Endothelial cell of umbilical vein (primary cell): Measurements from ENCODE around the gene MYO9B. TPM values are rescaled to one million over a fixed set of nuclear protein-coding genes. Genes with fewer than 3 reads are reported as not detected.

Experiments used
- BruUV-seq: library from RNA; stranded (reverse); fragments of 400-500 nt; replicated peaks from 2 replicates; lab custom pipeline; 2021; lab: Mats Ljungman, UMichigan
- CTCF ChIA-PET: fragments of 300-600, 350-600 bp; sonication (Branson Sonifier 250); formaldehyde crosslinking; loops from one replicate; lab custom pipeline; 2021; ENCODE audit warnings: antibody characterized with exemption, inconsistent platforms; lab: Charles Lee
- POLR2A ChIA-PET: fragments of 300-600, 350-600 bp; sonication (Branson Sonifier 250); formaldehyde crosslinking; loops from one replicate; lab custom pipeline; 2021; ENCODE audit warnings: antibody characterized with exemption, inconsistent platforms; lab: Charles Lee
- DNase-seq: peaks from one replicate; pipeline ENCODE4 v3.0.0-alpha.2; 2011; ENCODE audit warnings: low read depth, low spot score
- FAIRE-seq: peaks from 2 replicates; lab custom pipeline; 2011; peaks lifted over from hg19 to GRCh38; lab: Jason Lieb, UNC
- H2AFZ ChIP-seq: 2 replicates; pipeline ENCODE4 v1.6.0; 2012; ENCODE audit warnings: low read depth, low read length, control low read depth, inconsistent platforms
- H3K27ac ChIP-seq: 2 replicates; pipeline ENCODE4 v1.5.1; 2011; ENCODE audit warnings: low read depth, mild to moderate bottlenecking, control low read depth, low read length, moderate library complexity; ENCODE audit not compliant: insufficient read depth
- H3K27me3 ChIP-seq, 2 experiments: 2 replicates each; pipeline versions ENCODE4 v1.6.0 to v1.6.1; 2011; ENCODE audit warnings: low read length in 2 of 2, mixed read lengths in 1 of 2; ENCODE audit not compliant: control insufficient read depth in 2 of 2, insufficient read depth in 2 of 2
- H3K36me3 ChIP-seq, 2 experiments: 2 replicates in 1 of 2; 3 replicates in 1 of 2; pipeline ENCODE4 v1.5.1; 2011; ENCODE audit warnings: low read length in 2 of 2, mild to moderate bottlenecking in 1 of 2, moderate library complexity in 1 of 2; ENCODE audit not compliant: control insufficient read depth in 2 of 2, insufficient read depth in 2 of 2; ENCODE audit errors: extremely low read depth in 1 of 2
- H3K4me1 ChIP-seq: 3 replicates; pipeline ENCODE4 v1.5.1; 2011; ENCODE audit warnings: mild to moderate bottlenecking, low read length; ENCODE audit not compliant: control insufficient read depth, insufficient read depth; ENCODE audit errors: extremely low read depth
- H3K4me2 ChIP-seq: 2 replicates; pipeline ENCODE4 v1.6.1; 2011; ENCODE audit warnings: low read length, control low read depth, mixed read lengths; ENCODE audit not compliant: insufficient read depth
- H3K4me3 ChIP-seq, 3 experiments: fragments of 200-600 bp in 1 of 3; sonication (generic), shearing (Covaris generic) in 1 of 3; replicated peaks in 1 of 3; 2 replicates each; pipeline ENCODE4 v1.5.1; 2011 to 2016; ENCODE audit warnings: control low read depth in 3 of 3, low read length in 3 of 3, mild to moderate bottlenecking in 2 of 3, inconsistent platforms in 1 of 3, low read depth in 1 of 3, moderate library complexity in 1 of 3; ENCODE audit not compliant: insufficient read depth in 1 of 3
- H3K79me2 ChIP-seq: 2 replicates; pipeline ENCODE4 v1.6.0; 2012; ENCODE audit warnings: low read length, inconsistent platforms; ENCODE audit not compliant: control insufficient read depth, insufficient read depth
- H3K9ac ChIP-seq: replicated peaks from 2 replicates; pipeline ENCODE3; 2011; ENCODE audit warnings: low read length, control low read depth; ENCODE audit not compliant: insufficient read depth; ENCODE audit errors: extremely low read depth
- H3K9me1 ChIP-seq: replicated peaks from 3 replicates; pipeline ENCODE4 v1.6.0; 2011; ENCODE audit warnings: mild to moderate bottlenecking, low read length; ENCODE audit not compliant: control insufficient read depth, insufficient read depth; ENCODE audit errors: extremely low read depth
- H3K9me3 ChIP-seq: replicated peaks from 2 replicates; pipeline ENCODE4 v1.5.1; 2012; ENCODE audit warnings: low read length, inconsistent platforms; ENCODE audit not compliant: control insufficient read depth, insufficient read depth
- H4K20me1 ChIP-seq: replicated peaks from 2 replicates; pipeline ENCODE3; 2011; ENCODE audit warnings: mild to moderate bottlenecking, low read length; ENCODE audit not compliant: control insufficient read depth, insufficient read depth; ENCODE audit errors: extremely low read depth
- EZH2 ChIP-seq: IDR thresholded peaks from 2 replicates; pipeline ENCODE4 v1.6.1; 2012; ENCODE audit warnings: borderline replicate concordance, low read depth, mild to moderate bottlenecking, moderate library complexity, low read length, inconsistent platforms; ENCODE audit not compliant: severe bottlenecking
- FOS ChIP-seq: IDR thresholded peaks from 2 replicates; pipeline ENCODE4 v1.6.1; 2011; ENCODE audit warnings: mild to moderate bottlenecking, low read length, moderate library complexity, borderline replicate concordance; ENCODE audit not compliant: insufficient read depth
- GATA2 ChIP-seq: IDR thresholded peaks from 2 replicates; pipeline ENCODE4 v1.7.0; 2011; ENCODE audit warnings: low read depth, mild to moderate bottlenecking, moderate library complexity, mixed read lengths, low read length; ENCODE audit not compliant: insufficient read length, insufficient read depth
- JUN ChIP-seq: IDR thresholded peaks from 2 replicates; pipeline ENCODE4 v1.6.1; 2011; ENCODE audit warnings: borderline replicate concordance, low read depth; ENCODE audit not compliant: insufficient read length, insufficient read depth
- MYC ChIP-seq: IDR thresholded peaks from one replicate; pipeline ENCODE4 v1.6.1; 2011; ENCODE audit warnings: mild to moderate bottlenecking, low read depth, low read length
- POLR2A ChIP-seq: IDR thresholded peaks from 2 replicates; pipeline ENCODE4 v1.6.1; 2012; ENCODE audit warnings: low read depth, mild to moderate bottlenecking, control low read depth, low read length
- POLR2AphosphoS5 ChIP-seq: IDR thresholded peaks from 2 replicates; pipeline ENCODE4 v1.6.1; 2012; ENCODE audit warnings: low read depth, mild to moderate bottlenecking, control low read depth, low read length, moderate library complexity; ENCODE audit not compliant: insufficient read depth
- dilution Hi-C: fragments of 300-500 bp; cut with MboI; formaldehyde crosslinking; loops from one replicate; pipeline ENCODE4 v1.15.0; 2019; ENCODE audit warnings: low sequenced_read_pairs; ENCODE audit not compliant: extremely low pct_ligation_motif_present
- intact Hi-C: fragments of 100-400 bp; cut with micrococcal nuclease; formaldehyde crosslinking; loops from one replicate; pipeline ENCODE4 v1.10.0; 2022
- polyA plus RNA-seq, 4 experiments: library from polyadenylated mRNA; depleted of rRNA in 3 of 4; stranded (reverse) in 3 of 4; unstranded in 1 of 4; fragments of >200 nt; gene quantifications; 2 replicates each; pipeline versions ENCODE4 v1.2.1 to v1.2.3, GENCODE V29; 2011 to 2012; ENCODE audit warnings: missing spikeins in 1 of 4
- total RNA-seq: library from RNA; stranded (reverse); gene quantifications from 2 replicates; pipeline ENCODE4 v1.2.3, GENCODE V29; 2021
- TF ChIP-seq, protein P1 (sequence below): IDR thresholded peaks from 2 replicates; pipeline ENCODE4 v1.6.1; 2011; ENCODE audit not compliant: insufficient read depth, insufficient read length
- TF ChIP-seq, protein P2 (sequence below), 2 donors: IDR thresholded peaks; 1 replicate in 1 of 2; 2 replicates in 1 of 2; pipeline ENCODE4 v1.5.1; 2011; ENCODE audit warnings: low read length in 2 of 2, mild to moderate bottlenecking in 2 of 2, moderate library complexity in 2 of 2, control low read depth in 1 of 2, inconsistent platforms in 1 of 2, low read depth in 1 of 2; ENCODE audit not compliant: insufficient read depth in 1 of 2; ENCODE audit errors: extremely low read depth in 1 of 2

Gene MYO9B
- total and polyA plus RNA-seq, 2 donors (not counting 3 experiments of a cell fraction or from before 2014, with no cell fraction given): 64.4 to 119 TPM

DNA sequence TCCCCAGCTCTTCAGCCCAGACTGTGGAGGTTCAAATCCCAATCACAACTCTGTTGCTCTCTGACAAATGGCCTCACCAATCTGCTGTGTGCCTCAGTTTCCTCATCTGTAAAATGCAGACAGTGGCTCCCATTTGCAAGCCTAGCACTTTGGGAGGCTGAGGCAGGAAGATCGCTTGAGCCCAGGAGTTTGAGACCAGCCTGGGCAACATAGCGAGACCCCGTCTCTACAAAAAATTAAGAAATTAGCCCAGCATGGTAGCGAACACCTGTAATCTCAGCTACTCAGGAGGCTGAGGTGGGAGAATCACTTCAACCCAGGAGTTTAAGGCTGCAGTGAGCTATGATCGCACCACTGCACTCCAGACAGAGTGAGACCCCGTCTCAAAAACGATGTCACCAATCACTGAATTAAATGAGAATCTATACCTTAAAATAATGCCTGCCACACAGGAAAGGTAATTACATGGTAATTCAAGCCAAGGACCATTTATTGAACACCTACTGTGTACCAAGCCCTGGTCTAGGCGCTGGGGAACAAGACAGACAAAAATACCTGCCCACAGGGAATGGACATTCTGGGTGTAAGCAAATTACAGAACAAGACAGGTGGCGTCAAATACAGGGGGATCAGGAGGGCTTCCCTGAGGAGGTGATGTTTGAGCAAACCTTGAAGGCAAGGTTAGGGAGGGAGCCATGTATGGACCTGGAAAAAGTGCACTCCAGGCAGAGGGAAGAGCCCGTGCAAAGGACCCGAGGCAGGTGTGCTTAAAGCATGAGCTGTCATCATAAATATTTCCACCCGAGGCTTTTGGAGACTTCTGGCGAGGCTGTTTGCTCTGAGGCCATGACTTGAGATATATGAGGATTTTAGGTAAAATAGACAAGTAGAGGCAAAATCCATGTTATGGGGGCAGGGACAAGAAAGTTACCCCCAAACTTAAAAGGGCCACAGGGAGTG, 162.4 kb downstream of the MYO9B start:
- Histone ChIP-seq H3K9me3 (no peaks in the 10 kb centered on the region), H3K27me3 (no peaks in the 10 kb centered on the region), H4K20me1 (no peaks in the 10 kb centered on the region), H2AFZ (no peak overlapping the region), H3K9ac (no peak overlapping the region), H3K9me1 (no peaks in the 10 kb centered on the region), H3K79me2 (peaks cover 24% of the 10 kb centered on the region), H3K27ac (no peak overlapping the region), H3K4me1 (peaks cover 11% of the 10 kb centered on the region), H3K4me2 (no peak overlapping the region), H3K36me3 (peaks cover 0 to 4% of the 10 kb centered on the region in 2 experiments), H3K4me3 (no peak overlapping the region)
- intact Hi-C loops: no loop called here
- DNase-seq: no peak
- dilution Hi-C loops: no loop called here
- CTCF ChIA-PET: interaction anchor here (1.3 kb wide), 1 partner anchor 22 kb away, joined by 4 read pairs; no protein-coding TSS in a partner anchor
- TF ChIP-seq MYC: no peak
- TF ChIP-seq, protein P1, sequence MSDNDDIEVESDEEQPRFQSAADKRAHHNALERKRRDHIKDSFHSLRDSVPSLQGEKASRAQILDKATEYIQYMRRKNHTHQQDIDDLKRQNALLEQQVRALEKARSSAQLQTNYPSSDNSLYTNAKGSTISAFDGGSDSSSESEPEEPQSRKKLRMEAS: no peak
- TF ChIP-seq FOS: no peak
- no peak for TF ChIP-seq POLR2AphosphoS5
- TF ChIP-seq GATA2: no peak
- no peak for TF ChIP-seq EZH2
- TF ChIP-seq POLR2A: no peak
- TF ChIP-seq JUN: no peak
- TF ChIP-seq, protein P2, sequence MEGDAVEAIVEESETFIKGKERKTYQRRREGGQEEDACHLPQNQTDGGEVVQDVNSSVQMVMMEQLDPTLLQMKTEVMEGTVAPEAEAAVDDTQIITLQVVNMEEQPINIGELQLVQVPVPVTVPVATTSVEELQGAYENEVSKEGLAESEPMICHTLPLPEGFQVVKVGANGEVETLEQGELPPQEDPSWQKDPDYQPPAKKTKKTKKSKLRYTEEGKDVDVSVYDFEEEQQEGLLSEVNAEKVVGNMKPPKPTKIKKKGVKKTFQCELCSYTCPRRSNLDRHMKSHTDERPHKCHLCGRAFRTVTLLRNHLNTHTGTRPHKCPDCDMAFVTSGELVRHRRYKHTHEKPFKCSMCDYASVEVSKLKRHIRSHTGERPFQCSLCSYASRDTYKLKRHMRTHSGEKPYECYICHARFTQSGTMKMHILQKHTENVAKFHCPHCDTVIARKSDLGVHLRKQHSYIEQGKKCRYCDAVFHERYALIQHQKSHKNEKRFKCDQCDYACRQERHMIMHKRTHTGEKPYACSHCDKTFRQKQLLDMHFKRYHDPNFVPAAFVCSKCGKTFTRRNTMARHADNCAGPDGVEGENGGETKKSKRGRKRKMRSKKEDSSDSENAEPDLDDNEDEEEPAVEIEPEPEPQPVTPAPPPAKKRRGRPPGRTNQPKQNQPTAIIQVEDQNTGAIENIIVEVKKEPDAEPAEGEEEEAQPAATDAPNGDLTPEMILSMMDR (IDR thresholded peaks at IDR 0.05; ENCODE audit: extremely low read depth in 1 of 2, insufficient read depth in 1 of 2, low read depth in 1 of 2, low read length in 2 of 2): no peak
- BruUV-seq: no TSS peak
- POLR2A ChIA-PET: no interaction called here
- no peak for FAIRE-seq
